GM18520 (cell line): Measurements from ENCODE around the gene SSC5D.

ENCODE experiments used
- ATAC-seq: cut with Tn5 transposase; IDR thresholded peaks from one replicate; pipeline ENCODE4 v1.9.1; 2021; ENCODE audit not compliant: unreplicated experiment

Gene SSC5D

DNA sequence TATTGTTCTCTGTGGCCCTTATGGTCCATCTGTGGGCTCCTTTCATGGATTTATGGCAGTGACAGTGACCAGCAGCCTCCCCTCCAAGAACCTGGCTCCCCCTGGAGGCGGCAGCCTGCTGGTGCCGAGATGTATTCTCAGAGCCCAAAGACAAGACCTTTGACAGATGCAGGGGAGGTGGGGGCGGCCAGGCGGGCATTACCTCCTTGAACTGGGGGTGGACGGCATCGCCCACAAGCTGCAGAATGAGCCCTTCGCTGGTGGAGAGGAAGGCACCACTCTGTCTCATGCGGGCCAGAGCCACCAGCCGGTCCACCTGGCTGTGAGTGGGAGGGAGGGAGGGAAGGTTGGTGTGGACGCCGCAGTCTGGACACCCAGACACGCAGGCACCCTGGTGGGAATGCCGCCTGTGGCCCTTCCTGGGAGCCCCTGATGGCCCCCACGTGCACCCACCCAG, 33.4 kb upstream of the SSC5D start:
- no peak for ATAC-seq

DNA sequence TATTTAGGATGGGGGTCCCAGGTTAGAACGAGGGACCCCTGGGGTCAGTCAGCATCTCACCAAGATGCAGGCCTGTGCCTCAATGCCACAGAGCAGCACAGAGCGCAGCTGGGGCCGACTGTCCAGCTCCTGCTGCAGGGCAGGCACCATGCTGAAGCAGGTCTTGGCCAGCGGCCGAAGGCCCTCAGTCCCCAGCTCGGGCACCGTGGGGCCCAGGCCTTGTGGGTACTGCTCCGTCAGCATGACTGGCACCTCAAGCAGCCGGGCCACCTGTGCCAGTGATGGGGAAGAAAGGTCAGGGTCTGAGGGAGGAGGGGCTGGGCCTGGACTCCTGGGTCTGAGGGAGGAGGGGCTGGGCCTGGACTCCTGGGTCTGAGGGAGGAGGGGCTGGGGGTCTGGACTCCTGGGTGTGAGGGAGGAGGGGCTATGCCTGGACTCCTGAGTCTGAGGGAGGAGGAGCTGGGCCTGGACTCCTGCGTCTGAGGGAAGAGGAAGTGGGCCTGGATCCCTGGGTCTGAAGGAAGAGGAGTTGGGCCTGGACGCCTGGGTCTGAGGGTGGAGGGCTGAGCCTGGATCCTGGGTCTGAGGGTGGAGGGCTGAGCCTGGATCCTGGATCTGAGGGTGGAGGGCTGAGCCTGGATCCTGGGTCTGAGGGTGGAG, 32.5 kb upstream of the SSC5D start:
- ATAC-seq, result no peak

DNA sequence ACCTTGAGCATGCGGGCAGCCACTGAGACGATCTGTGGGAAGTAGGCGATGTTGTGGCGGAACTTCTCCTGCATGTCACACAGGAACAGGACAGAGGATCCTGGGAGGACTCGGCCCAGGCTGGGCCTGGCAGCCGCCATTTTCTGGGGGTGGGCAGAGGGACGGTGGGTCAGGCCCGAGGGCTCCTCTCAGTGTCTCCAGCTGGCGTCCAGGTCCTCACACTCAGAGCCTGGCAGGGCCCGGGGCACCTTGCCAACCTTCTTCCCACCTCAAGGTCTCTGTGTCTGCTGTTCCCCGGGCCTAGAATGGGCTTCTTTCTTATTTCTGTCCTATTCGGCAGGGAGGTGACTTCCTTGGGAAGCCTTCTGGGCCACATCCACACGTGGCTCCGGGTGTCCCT, 31.9 kb upstream of the SSC5D start:
- no peak for ATAC-seq

DNA sequence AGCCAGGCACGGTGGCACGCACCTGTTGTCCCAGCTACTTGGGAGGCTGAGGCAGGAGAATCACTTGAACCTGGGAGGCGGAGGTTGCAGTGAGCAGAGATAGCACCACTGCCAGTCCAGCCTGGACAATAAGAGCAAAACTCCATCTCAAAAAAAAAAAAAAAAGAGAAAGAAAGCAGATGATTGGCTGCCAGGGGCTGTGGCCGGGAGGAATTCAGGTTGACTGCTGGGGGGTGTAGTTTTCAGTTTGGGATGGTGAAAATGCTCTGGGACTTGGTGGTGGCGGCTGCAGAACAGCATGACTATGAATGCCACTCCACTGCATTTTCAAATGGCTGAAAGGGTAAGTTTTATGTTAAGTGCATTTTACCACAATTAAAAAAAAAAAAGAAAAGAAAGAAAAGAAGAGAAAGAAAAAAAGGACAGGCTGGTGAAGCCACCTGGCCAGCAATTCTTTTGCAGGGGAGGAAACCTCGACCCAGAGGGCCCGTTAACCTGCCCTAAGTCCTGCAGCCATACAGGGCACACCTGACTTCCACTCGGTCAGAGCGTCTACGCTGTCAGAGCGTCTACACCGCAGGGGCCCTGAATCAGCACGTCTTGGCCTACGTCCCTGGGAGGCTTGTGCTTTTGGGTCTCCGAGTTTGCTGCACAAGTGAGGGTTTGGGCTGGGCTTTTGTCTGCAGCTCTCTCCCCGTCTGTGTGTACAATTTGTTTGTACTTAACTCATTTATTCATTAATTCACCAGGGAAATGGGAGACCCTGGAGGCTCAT, 30.4 kb upstream of the SSC5D start:
- no peak for ATAC-seq

DNA sequence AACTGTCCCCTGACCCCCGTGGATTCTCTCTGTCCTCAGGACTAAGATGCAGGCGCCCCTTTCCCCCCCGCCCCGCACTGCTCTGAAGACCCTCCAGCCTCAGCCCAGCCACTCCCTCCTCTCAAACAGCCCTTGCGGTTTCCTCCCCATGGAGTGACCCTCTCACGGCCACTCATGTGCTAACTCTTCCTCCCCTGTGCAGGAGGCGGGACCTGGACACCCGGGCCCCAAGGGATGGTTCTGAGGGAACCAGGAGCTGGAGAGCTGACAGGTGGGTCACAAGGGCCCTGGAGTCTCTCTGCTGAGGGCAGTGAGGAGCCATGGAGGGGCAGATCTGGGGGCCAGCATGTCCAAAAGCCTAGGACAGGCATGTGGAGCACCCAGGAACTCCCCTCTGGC, 28.7 kb upstream of the SSC5D start:
- no peak for ATAC-seq

DNA sequence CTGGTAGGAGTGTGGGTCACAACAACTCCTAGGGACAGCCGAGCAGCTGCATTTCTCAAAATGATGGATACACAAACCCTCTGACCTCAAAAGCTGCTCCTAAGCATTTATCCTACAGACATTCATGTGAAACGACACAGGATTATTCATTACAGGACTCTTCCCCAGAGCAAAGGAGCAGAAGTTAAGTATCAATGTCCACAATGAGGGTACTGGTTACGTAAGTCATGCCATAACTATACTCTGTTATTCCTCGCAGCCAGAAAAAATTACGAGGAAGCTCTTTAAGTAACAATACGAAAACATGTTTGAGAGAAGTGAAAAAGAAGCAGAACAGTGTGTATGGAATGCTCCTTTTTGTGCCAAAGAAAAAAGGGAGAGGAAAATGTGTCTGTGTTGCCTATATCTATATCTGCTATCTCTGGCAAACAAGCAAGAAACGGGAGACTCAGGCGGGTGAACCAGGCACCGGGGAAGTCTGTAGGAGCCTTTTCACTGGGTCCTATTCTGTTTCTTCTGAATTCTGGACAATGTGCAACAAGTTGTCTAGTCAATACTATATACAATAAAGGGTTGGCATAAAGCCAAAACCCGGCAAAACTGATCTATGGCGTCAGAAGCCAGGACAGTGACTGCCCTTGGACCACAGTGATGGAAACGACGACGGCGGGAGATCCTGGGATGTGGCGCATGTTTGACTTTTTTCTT, 28.1 kb upstream of the SSC5D start:
- no peak for ATAC-seq

DNA sequence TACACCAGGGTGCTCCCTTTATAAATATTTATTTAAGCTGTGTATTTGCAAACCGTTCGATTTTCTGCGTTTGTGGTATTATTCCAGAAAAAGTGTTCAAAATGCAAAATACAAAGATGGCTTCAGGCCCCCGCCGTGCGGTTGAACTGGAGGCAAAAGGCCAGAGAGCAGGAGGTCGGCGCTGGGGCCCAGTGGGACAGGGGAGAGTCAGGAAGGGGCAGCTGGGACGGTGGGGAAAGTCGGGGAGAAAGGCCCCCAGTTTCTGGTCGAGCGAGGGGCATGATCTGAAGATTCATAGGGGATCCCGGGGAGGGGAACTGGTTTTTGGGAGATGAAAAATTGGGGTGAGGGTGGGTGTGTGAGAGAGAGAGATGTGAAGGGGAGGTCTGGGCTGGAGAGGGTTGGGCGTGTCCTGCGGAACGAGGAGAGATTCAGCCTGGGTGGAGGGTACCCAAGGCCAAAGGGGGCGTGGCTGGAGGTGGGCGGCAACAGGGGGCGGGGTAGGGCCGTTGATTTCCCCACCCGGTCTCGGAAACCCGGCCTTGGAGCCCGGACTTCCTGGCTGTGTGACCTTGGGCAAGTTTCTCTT, 27.5 kb upstream of the SSC5D start:
- no peak for ATAC-seq

DNA sequence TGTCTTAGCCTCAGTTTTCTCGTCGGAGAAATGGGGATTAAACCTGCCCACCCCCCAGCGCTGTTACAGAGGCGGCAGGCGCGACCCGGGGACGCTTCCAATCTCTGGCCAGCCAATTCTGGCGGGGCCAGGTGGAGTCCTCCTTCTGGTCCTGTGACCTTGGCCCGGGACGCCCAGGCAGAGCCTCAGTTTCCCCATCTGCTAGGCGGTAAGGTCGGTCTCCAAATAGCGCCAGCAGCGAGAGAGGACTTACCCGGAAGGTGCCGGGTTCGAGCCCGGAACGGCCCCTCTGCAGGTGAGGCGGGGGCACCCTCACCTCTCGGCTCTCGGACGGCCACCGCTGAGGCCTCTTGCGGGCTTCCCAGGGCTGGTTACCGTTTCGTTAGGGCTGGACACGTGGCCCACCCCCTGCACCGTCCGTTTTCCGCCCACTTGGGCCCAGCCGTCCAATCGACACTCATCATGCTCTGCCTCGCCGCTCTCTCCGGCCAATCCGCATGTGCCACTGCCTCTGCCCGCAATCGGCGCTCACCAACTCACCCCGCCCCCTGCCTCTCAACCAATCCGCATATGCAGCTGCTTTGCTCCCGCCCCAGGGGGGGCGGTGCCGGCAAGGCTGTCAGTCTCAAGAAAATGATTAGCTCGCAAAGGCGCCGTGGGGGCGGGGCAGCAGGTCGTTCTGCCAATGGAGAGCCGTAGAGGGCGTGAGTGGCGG, 26.8 kb upstream of the SSC5D start, which contains the start of gene ISOC2:
ISOC2 (minus strand) TSS at position 384 of the 715 bp plus-strand sequence. CDS start 5,156 bp downstream, outside the sequence.
- ATAC-seq, result peak; percentile 96

DNA sequence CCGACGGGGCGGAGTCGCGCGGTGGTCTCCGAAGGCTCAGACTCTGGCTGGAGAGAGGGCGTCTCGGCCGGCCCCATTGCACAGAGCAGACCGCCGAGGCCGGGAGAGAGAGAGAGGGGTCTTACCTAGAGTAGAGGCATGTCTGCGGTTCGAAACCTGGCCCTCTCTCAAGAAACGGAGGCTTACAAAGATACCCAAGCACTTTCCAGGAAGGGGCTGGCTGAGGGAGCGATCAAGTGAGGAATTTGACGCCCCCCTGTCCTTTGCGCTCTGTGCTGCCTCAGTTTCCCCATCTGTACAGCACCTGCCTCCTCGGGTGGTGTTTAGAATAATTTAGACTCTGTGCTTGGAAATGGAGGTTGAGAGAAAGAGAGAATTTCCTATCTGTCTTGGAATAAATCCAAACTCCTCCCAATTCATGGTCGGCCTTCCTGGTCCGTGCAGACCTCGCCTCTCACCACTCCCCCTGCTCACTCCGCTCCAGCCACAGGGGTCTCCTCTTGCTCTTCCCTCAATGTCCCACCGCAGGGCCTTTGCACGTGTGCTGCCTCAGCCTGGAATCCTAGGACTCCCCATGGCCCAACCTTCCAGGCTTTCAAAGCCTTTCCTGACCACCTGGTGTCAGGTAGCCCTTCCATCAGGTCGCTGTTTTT, 26.1 kb upstream of the SSC5D start:
- no peak for ATAC-seq

DNA sequence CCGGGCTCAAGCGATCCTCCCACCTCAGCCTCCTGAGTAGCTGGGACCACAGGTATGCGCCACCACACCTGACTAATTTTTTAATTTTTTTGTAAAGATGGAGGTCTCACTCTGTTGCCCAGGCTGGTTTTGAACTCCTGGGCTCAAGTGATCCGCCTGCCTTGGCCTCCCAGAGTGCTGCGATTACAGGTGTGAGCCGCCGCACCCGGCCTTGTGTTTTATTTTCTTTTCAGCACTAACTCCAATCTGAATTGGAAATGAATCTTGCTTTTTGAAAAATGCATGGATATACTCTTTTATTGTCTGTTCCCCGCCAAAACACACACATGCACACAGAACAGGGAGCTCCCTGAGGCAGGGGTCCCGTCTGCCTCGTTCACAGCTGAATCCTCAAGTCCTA, 25.5 kb upstream of the SSC5D start:
- no peak for ATAC-seq

DNA sequence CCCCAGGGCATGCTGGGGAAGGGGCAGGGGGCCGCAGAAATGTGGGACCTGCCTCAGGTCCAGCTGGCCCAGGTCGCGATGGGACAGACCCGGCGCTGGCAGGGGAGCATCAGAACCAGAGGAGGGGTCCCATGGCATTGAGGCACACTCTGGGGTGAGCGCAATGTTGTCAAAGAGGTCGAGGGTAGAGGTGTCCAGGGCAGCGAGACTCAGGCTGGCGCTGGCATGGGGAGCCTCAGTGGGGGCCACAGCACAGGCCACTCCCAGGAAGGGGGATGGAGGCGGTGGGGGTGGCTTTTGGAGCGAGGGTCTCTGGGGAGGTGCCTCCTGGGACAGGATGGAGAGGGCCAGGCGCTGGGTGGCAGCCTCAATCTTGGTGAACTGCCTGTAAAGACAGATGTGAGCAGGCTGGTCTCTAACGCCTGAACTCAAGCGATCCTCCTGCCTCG, 24.6 kb upstream of the SSC5D start:
- ATAC-seq, result no peak

DNA sequence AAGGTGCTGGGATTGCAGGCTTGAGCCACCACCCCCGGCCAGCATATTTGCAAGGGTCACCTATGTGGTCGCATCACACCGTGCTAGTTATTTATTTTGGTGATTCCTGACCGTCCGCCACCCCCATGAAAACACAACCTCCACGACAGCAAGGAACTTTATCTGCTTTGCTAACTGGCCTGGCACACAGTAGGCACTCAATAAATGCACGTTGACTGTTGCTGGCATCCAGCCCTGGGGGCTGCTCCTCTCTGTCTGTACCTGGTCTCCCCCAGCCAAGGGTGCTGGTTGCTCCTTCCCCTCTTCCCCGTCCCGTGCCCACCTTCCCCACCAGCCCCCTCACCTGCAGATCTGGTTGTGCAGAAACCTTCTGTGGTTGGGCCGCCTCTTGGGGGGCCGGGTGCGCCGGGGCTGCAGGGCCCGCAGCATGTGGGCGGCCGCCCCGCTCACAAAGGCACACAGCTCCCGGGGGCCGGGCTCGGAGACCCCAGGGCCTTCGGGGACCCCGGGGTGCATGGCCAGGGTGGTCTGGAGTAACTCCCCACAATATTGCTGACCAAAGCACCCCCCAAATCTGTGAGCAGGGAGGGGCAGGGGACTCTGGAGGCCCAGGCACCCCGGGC, 24.1 kb upstream of the SSC5D start:
- no peak for ATAC-seq

DNA sequence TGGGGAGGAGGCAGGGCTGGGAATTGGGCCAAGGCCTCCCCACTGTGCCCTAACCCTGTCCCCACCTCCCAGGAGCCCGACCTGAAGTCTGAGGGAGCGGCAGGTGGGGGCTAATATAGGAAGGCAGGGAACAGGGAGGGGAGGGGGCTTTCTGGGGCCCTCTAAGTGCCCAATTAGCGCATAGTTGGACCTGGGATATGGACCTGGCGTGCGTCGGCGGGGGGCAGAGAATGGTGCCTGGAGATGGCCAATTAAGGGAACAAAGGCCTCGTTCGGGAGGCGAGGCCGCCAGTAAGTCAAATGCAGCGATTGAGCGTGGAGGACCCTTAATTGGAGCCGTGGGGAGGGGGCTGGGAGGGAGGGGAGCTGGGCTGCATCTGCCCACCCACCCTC, 23.6 kb upstream of the SSC5D start, which contains the start of gene C19orf85:
C19orf85 (minus strand) TSS at position 90 of the 393 bp plus-strand sequence. CDS start 197 bp downstream, outside the sequence.
- ATAC-seq, result no peak

DNA sequence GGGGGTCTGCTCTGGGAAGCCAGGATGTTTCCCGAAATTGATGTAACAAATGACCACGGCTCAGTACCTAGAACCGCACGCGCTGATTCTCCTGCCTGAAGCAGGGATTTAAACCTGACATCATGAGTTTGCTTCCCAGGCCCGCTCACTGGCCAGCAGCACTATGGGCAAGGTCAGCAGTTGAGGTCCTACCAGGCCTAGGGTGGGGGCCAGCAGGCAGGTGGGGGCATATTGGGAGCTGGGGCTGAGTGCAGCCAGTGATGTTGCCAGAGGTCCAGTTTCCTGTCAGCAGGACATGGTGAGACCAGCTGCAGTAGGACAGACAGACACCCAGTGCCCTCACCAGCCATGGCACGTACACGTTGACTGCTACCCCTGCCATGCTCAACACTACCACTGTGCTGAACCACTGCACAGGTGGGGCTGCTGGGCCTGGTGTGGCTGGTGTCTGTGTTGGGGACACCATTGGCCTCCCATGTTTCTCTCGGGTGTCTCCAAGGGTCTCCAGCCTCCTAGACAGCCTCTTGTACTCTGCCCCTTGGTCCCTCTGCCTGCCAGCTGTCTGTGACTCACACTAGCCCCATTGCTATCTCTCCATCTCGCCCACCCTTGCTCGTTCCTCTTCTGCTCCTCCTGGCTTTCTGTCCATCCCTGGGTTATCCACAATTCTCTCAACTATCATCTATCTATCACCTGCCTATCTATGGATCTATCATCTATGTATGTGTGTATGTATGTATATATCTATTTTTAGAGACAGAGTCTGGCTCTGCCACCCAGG, 22.6 kb upstream of the SSC5D start:
- ATAC-seq, result no peak

DNA sequence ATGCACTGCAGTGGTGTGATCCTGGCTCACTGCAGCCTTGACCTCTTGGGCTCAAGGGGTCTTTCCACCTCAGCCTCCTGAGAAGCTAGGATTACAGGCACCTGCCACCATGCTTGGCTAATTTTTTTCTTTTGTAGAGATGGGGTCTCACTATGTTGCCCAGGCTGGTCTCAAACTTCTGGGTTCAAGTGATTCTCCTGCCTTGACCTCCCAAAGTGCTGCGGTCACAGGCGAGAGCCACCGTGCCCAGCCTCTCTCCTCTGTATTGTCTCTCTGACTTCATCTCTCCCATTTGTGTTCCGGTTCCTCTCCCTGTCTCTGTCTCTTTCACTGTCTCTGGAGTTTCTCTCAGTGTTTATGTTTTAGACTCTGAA, 22.0 kb upstream of the SSC5D start:
- no peak for ATAC-seq

DNA sequence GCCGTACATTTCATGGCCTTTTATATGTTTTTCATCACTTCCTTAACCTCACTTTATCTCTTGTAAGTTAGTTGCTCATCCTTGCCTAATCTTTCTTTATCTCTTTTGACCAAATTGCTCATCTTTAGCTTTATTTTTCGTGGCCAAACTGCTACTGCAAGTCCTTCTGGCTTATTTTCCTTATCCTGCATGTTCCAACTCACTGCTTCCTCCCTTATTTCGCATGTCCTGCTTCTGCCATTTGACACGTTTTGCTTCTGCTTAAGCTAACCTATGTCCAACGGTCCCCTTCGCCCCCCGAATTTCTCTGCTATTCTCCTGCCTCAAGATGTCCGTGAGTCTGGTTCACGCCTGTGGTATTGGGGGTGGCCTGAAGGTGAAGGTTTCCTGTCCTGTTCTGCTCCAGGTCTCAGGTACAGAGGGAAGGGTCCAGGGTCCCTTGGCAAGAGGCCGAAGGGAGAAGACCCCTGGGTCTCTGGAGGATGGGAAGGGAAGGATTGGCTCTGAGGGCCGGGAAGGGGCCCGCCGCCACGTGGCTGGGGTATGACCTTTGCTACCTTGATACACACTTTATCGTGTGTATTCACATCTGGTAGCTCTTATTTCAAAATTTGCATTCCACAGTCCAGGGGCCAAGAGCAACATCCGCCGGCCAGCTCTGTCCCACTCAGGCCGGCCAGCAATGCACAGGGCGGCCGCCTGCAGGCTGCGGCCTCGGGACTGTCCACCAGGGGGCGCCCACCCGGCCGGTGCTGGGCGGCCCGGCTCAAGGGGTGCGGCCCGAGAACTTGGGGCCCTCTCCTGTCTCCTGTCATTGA, 20.8 kb upstream of the SSC5D start:
- ATAC-seq, result peak; percentile 61

DNA sequence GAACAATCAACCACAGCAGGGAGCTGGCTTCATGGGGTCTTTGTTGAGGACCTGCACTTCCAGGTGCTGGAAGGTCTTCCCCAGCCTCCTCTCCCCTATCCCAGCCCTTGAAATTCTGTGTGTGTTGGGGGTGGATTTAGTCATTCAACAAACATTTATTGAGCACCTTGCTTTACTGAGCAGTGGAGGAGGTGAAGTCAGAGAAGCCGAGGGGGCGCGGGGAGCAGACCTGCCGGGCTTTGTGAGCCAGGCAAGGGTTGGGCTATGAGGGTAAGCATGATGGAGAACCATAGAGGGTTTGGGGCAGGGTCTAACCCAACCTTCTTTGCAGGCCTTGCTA, 20.2 kb upstream of the SSC5D start:
- ATAC-seq, result no peak

DNA sequence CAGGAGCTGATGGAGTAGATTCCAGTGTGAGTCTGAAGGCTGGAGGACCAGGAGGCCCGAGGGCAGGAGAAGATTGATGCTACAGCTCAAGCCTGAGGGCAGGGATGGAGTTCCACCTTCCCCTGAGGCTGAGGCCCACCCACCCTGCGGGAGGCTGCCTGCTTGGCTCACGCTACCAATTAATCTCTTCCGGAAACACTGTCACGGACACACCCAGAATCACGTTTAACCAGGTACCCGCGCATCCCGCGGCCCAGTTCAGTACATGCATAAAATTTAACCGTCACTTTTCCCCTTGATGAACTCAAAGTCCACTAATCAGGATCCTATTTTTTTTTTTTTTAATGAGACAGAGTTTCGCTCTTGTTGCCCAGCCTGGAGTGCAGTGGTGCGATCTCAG, 17.0 kb upstream of the SSC5D start:
- ATAC-seq, result no peak
